ENCODE measurements around the gene PHLDB1. TPM values are rescaled to one million over a fixed set of nuclear protein-coding genes. Genes with fewer than 3 reads are reported as not detected.

Gene PHLDB1
- total and polyA plus RNA-seq, 11 donors = 86.0 to 129 (median 113) TPM

DNA sequence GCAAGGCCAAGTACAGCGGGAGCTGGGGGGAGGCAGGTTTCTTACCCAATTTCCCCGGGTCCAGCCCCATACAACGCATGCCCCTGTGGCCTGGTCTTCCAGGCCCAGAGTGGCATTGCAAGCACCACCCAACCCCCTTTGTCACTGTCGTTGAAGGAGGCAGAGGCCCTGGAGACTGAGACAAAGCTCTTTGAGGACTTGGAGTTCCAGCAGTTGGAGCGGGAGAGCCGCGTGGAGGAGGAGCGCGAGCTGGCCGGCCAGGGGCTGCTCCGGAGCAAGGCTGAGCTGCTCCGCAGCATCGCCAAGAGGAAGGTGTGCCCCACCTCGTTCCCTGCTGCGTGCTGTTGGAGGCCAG lies 27.8 kb downstream of the PHLDB1 start:
- Histone ChIP-seq H3K4me1 (peaks cover 0 to 87% (median 47%) of the 10 kb centered on the region in 12 donors), H3K27me3 (no peaks in the 10 kb centered on the region), H3K9me3 (no peaks in the 10 kb centered on the region), H3K4me3 (peak overlapping the region in 7 of 12 donors; percentile 12 to 32 (median 22)), H3K36me3 (peaks cover 3 to 100% (median 82%) of the 10 kb centered on the region in 9 donors), H3K27ac (peak overlapping the region in 11 of 12 donors; percentile 4 to 86 (median 71))
- DNase-seq = no peak
- peak in 3 of 4 donors; percentile 1 to 7 (median 5) for ATAC-seq
- intact Hi-C loops (cut with DNase I) = no loop called here
- TF ChIP-seq, protein P1, sequence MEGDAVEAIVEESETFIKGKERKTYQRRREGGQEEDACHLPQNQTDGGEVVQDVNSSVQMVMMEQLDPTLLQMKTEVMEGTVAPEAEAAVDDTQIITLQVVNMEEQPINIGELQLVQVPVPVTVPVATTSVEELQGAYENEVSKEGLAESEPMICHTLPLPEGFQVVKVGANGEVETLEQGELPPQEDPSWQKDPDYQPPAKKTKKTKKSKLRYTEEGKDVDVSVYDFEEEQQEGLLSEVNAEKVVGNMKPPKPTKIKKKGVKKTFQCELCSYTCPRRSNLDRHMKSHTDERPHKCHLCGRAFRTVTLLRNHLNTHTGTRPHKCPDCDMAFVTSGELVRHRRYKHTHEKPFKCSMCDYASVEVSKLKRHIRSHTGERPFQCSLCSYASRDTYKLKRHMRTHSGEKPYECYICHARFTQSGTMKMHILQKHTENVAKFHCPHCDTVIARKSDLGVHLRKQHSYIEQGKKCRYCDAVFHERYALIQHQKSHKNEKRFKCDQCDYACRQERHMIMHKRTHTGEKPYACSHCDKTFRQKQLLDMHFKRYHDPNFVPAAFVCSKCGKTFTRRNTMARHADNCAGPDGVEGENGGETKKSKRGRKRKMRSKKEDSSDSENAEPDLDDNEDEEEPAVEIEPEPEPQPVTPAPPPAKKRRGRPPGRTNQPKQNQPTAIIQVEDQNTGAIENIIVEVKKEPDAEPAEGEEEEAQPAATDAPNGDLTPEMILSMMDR (IDR thresholded peaks at IDR 0.05) = no peak
- no peak for TF ChIP-seq POLR2A (IDR thresholded peaks at IDR 0.05)
- WGBS, 4 donors = 38 to 44% (median 43%) methylated on average over 15 of the region's 15 CpGs

DNA sequence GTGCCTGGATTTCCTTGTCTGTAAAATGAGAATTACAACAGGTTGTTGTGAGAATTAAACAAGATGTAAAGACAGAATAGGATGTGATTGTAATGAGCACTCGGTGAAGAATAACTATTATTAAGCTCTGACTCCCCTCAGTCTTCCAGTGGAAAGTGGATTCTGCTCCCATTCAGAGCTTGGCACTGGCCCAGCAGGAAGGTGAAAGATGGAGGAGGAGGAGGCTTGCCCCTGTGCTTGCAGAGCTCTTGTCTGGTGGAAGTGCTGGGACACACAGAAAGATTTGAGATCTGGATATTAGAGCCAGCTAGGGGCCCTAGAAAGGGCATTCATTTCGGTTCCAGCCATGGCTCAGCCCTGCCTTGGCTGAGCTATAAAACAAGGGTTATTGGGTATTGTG lies 28.2 kb downstream of the PHLDB1 start:
- DNase-seq (no peak), ATAC-seq (no peak)
- peak overlapping the region in 10 of 12 donors; percentile 28 to 86 (median 72) for H3K27ac ChIP-seq
- TF ChIP-seq, protein P1 (IDR thresholded peaks at IDR 0.05) = no peak
- no peak for TF ChIP-seq POLR2A (IDR thresholded peaks at IDR 0.05)
- H3K27me3 ChIP-seq = no peaks in the 10 kb centered on the region
- H3K4me3 ChIP-seq = no peak overlapping the region
- peaks cover 0 to 87% (median 46%) of the 10 kb centered on the region in 12 donors for H3K4me1 ChIP-seq
- WGBS, 4 donors = 42 to 63% (median 62%) methylated on average over 2 of the region's 2 CpGs
- intact Hi-C loops (cut with DNase I) = no loop called here
- H3K9me3 ChIP-seq = no peaks in the 10 kb centered on the region
- H3K36me3 ChIP-seq = peaks cover 3 to 100% (median 81%) of the 10 kb centered on the region in 9 donors

DNA sequence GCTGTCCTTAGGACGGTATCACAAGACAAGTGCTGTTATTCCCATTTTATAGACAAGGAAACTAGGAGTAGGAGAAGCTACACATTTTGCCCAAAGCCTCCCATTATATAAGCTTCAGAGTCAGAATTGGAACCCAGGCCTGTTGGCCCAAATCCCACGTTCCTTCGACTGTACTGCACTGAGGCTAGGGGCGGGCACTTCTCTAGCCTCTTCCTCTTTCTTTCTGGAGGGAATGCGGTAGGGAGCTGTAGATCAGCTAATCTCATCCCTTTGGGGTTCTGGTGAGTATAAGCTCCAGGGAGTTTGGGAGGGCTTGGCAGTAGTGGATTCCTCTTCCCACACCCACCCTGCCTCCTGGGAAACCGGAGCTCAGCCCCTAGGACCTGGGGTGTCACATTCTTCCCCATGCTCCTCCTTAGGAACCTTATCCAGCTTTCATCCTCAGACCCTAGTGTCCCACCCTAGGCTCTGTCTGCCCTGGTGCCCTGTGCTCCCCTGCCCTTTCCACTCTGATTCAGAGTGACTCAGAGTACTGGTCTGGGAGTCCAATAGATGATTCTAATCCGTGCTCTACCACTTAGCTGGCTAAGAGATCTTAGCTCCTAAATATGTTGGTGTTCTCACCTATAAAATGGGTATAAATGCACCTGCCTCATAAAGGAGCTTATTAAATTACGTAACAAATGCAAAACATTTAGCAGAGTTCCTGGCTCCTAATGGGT lies 29.3 kb downstream of the PHLDB1 start:
- Histone ChIP-seq H3K9me3 (no peaks in the 10 kb centered on the region), H3K4me3 (no peak overlapping the region), H3K36me3 (peaks cover 4 to 100% (median 81%) of the 10 kb centered on the region in 9 donors), H3K27ac (peak overlapping the region in 2 of 12 donors; percentile 18 to 86), H3K27me3 (no peaks in the 10 kb centered on the region), H3K4me1 (peaks cover 0 to 82% (median 48%) of the 10 kb centered on the region in 12 donors)
- 72 to 85% (median 74%) methylated on average over 8 of the region's 8 CpGs for WGBS, 4 donors
- TF ChIP-seq, protein P1 (IDR thresholded peaks at IDR 0.05) = no peak
- TF ChIP-seq POLR2A (IDR thresholded peaks at IDR 0.05) = no peak
- intact Hi-C loops (cut with DNase I) = no loop called here
- ATAC-seq (no peak), DNase-seq (no peak)

DNA sequence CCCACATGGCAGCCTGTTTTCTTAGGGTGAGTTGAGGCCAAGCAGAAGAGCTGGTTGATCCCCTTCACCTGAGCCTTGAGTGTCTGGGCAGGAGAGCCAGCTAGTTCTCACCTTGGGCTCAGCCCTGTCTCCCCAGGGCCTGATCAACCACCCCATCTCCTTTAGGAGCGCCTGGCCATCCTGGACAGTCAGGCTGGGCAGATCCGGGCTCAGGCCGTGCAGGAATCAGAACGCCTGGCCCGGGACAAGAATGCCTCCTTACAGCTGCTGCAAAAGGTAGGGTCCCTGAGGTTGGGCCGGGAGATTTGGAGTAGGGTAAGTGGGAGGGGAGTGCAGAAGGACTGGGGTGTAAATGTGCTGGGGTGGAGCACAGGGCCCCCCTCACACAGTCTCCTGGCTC lies 31.3 kb downstream of the PHLDB1 start:
- Histone ChIP-seq H3K27me3 (no peaks in the 10 kb centered on the region), H3K4me3 (no peak overlapping the region), H3K36me3 (peaks cover 0 to 100% (median 87%) of the 10 kb centered on the region in 9 donors), H3K27ac (peak overlapping the region in 2 of 12 donors; percentile 3 to 31), H3K9me3 (no peaks in the 10 kb centered on the region), H3K4me1 (peaks cover 0 to 78% (median 46%) of the 10 kb centered on the region in 12 donors)
- intact Hi-C loops (cut with DNase I) = no loop called here
- DNase-seq = no peak
- no peak for ATAC-seq
- WGBS, 4 donors = 92 to 98% (median 94%) methylated on average over 6 of the region's 6 CpGs
- TF ChIP-seq, protein P1 (IDR thresholded peaks at IDR 0.05) = no peak
- no peak for TF ChIP-seq POLR2A (IDR thresholded peaks at IDR 0.05)

All from heart left ventricle (tissue), 16 donors.